SIG-M5 (cell line): ENCODE data around the gene EHD4.

Experiments
- DNase-seq: peaks from one replicate; lab custom pipeline; 2025; lab: John Stamatoyannopoulos, UW

The EHD4 gene

GRCh38 chr15:41936649-41937567 is 35.4 kb downstream of the EHD4 start:
- DNase-seq: no peak

- no peak for DNase-seq
Measured at GRCh38 chr15:41936155-41936554, 36.2 kb downstream of the EHD4 start.

DNA sequence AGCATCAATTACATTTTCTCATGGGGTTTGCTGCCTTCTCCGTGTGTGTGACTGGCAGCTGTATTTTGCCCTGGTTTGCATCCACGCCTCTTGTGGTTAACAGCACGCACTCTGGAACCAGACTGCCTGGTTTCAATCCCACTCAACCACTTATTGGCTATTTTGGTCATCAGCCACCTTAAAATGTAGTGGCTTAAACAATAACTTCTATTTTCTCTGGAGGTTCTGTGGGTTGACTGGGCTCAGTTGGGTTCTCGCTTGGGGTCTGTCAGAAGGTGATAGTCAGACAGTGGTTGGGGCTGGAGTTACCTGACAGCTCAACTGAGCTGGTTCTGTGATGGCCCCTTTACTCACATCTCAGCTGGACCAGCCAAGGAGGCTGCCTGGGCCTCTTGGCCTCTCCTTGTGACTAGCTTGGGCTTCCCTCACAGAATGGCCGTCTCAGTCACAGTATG is 36.8 kb downstream of the EHD4 start:
- DNase-seq: no peak

DNA sequence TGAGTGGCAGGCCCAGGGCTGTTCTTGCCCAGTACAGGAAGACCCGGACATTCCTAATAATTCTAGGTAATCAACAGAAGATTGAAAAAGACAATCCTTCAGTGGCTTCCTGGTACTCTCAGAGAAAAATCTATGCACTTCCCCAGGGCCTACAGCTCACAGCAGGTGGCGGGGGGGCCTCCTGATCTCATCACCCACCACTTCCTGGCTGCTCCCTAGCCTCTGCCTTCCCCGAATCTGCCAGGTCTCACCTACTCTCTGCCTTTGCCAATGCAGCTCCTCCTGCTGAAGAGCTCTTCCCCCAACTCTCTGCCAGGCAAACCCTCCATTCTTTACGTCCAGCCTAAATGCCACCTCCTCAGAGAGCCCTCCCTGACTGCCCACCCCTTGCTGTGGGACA is 37.5 kb downstream of the EHD4 start:
- DNase-seq: no peak

DNA sequence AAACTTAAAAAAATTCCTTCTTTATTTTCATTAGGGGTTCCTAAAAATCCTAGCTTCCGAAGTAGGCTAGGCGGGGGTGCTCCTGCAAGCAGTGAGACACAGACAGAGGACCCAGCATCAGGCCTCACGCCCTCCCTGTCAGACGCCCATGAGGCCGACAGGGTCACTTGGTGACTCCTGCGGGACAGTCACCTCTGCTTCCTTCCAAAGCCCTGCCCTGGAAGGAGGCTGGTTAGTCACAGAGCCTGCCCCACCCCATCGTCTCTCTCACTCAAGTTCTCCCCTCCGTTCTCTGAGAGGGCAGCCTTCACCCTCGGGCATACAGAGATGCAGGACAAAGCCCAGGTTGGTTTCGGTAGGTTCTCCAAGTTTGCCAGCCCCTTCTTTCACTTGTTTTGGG is 38.6 kb downstream of the EHD4 start:
- no peak for DNase-seq

- no peak for DNase-seq
Measured at GRCh38 chr15:41933326-41933725, 39.0 kb downstream of the EHD4 start.

DNA sequence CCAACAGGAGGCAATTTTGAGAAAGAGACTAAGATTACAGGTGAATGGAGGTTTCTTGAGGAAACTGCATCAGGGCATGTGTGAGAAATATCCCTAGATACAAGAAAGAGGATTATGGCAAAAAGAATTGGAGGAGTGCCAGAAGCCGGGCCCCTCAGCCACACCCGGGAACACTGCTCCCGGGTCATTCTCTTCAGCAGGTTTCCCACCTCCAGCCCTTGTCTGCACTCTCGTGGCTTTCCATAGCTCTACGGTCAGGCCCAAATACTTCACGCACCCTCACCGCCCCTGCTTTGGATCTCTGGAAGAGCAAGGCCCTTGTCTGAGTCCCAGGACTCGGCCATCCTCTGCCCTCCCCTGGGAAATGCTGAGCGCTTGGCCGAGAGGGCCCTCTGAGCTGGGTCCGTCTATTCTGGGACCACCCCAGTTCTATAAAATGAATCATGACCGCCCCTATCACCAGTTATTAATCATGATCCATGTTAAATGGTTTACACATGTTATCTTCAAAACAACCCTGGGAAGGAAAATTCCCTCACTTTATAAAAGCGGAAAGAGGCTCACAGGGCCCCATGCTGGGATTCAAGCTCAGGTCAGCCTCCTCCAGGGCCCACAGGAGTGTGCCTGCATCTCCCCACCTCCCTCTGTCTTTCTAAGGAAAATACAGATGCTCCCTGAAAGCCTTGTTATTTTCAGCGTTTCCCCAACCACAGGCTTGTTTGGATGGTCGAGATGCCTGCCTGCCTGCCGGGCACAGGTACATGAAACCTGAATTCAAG is 39.7 kb downstream of the EHD4 start:
- DNase-seq: no peak

DNA sequence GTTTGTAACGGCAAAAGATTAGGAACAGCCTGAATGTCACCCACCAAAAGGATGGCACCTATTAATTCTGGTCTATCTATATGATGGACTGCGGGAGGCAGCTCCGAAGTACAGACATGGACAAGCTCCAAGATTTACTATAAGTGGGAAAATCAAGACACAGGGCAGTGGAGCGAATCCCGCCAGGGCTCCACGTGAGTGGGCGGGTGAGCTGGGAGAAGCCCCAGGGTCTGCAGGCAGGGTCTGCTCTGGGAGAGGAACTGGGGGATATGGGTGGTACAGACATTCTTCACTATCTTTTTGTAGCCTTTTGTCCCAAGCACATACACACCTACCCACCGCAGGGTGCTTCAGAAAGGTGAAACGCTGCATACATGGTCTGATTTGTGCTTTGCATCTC is 40.3 kb downstream of the EHD4 start:
- DNase-seq: no peak

- DNase-seq: no peak
Measured at GRCh38 chr15:41930867-41931222, 41.5 kb downstream of the EHD4 start.

DNA sequence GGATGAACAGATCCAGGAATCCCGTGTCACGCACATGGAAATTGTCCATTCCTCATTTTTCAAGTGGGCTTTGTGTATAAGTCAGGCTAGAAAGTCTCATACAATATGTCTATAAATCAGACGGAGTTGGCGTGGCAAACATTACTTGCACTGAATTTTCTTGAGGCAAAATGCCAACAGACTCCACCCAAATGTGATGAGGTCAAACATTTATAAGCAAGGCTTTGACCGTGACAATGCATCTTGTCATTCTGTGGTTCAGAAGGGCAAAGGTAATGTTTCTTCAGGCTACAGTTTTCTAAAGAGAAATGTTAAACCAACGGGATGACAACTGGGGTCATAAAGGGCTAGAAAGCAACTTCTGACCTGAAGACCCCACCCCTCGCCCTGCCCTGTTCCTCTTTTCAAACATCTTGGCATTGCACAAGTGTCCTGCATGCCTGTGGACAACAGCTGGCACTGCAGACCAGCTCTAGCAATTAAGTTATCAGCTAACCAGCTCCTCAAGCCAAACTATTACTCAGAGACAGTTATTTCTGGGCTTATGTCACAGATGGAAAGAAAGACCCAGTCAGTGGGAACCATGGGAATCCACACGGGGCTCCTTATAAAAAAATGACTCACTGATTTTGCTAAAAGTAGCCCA is 42.0 kb downstream of the EHD4 start:
- no peak for DNase-seq

- DNase-seq: no peak
Measured at GRCh38 chr15:41928637-41929620, 43.4 kb downstream of the EHD4 start.

- no peak for DNase-seq
Measured at GRCh38 chr15:41928100-41928499, 44.3 kb downstream of the EHD4 start.

DNA sequence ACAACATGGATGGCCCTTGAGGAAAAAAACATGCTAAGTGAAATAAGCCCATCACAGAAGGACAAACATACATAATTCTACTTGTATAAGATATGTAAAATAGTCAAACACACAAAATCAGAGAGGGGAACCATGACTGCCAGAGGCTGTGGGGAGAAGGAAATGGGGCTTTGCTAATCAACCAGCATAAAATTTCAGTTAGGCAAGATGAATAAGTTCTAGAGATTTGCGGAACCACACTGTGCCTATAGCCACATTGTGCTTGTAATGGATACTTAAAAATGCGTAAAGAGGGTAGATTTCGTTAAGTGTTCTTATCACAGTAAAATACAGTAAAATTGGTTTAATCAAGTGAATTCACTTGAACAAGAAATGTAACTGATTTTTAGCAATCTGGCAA is 44.8 kb downstream of the EHD4 start:
- DNase-seq: no peak

DNA sequence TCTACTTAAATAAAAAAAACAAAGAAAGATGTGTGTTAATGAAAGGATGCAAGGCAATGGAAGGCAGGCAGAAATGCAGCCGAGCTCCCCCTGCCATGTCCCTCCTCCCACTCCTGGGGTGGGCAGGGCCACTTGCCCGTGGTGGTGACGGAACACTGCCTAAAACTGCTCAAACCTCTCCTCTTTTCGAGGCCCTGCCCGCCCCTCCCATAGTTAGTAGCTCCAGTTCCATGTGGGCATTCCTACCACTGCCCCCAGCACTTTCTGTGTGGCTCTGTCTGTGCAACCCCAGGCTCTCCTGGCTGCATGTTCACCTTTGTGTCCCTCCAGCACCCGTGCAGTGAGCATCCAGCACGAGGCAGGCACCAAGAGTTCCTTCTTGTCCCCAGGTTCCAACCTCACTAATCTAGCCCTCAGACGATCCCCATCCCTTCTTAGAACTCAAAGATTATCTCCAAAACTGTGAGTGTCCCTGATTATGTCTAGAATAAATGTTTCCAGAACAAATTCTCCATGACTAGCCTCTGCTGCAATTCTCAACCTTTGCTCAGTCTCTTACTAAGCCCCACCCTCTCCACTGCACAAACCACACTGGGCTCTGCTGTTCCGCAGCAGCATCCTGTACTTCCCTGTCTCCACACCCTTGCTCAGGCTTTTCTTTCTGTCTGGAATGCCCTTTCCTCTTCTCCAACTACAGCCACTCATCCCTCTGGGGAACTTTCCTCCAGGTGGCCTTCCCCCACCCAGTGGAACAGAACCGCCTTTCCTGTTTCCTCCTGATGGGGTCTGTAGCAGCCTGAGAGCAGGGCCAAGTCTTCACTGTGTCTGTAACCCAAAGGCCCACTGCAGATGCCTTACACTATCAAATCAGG is 45.9 kb downstream of the EHD4 start:
- DNase-seq: no peak

GRCh38 chr15:41925086-41925608 is 47.2 kb downstream of the EHD4 start:
- DNase-seq: no peak

DNA sequence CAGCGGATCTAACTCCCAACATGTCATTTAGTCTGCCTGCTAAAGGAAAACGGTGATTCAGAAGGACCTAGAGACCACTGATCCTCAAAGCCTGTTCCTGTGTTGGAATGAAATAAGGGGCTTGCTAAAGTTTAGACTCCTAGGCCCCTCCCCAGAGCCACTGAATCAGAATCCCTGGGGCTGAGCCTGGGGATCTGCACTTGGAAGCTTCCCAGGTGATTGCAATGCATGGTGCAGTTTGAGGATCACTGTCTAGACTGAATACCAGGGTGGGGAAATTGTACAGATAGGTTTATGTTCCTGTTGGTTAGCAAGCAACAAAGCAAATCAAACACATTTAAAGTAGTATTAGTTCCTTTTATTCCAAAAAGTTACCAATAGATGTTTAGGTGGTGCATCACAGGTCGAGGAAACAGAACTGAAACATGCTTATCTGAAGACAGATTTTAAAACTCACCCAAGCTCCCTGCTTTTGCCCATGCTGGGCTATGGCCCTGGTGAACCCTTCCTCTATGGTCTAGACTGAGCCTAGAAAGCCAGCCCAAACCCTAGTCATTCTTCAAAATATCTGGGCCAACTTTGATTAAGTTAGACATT is 48.9 kb downstream of the EHD4 start:
- DNase-seq: no peak

DNA sequence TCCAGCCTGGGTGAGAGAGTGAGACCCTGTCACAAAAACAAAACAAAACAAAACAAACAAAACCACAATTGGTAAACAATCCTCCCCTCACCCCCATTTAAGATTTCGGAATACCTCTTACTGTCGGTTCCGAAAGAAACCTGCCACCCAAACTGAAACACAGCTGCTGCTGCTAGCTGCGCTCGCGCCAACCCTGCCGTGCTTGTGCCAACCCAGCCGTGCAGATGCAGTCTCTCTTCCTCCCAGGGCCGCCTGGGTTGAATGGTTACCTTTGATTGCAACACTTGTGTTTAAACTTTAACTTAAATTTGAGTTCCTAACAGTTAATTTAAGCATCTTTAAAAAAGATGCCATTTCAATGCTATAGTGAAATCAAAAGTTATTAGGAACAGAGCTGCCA is 50.0 kb downstream of the EHD4 start:
- no peak for DNase-seq

DNA sequence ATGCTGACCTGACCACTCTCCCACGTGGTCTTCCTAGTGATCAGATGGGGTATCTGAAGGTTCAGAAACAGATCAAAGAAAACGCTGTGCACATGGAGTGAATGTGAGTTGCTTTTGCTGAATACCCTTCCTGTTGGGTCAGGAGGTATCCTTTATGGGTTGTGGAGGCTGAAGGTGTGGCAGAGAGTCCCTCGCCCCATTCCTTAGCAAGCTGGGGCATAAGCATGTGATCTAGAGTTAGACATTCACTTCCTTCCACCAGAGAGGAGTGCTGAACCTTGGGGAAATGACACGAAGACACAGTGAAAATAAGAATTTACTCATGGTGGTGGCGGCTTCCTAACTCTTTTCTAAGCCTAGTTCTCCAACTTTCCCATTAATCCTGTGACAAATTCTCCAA is 50.7 kb downstream of the EHD4 start:
- no peak for DNase-seq

GRCh38 chr15:41921167-41921566 is 51.2 kb downstream of the EHD4 start:
- no peak for DNase-seq
